HepG2 (cell line): Measurements from ENCODE around the gene GNG10. TPM values are rescaled to one million over a fixed set of nuclear protein-coding genes. Genes with fewer than 3 reads are reported as not detected.

Experiments used
- AHDC1 ChIP-seq: sonication (generic); formaldehyde crosslinking; IDR thresholded peaks from 2 replicates; pipeline ENCODE4 v1.5.1; 2020; ENCODE audit warnings: mild to moderate bottlenecking, missing genetic modification reagents, borderline replicate concordance
- ARID2 ChIP-seq: sonication (generic); formaldehyde crosslinking; IDR thresholded peaks from 2 replicates; pipeline ENCODE4 v1.8.1; 2022; ENCODE audit warnings: mild to moderate bottlenecking, missing genetic modification reagents, borderline replicate concordance
- ATF7 ChIP-seq, 2 experiments: fragments of 450-650 bp in 1 of 2; sonication (generic) in 1 of 2; formaldehyde crosslinking in 1 of 2; IDR thresholded peaks; 2 replicates each; pipeline versions ENCODE4 v1.4.0 to v1.6.1; 2016 to 2020; ENCODE audit warnings: antibody characterized with exemption in 1 of 2, mild to moderate bottlenecking in 1 of 2, missing genetic modification reagents in 1 of 2
- FOXK1 ChIP-seq: sonication (generic); formaldehyde crosslinking; IDR thresholded peaks from 2 replicates; pipeline ENCODE4 v1.4.0; 2020; ENCODE audit warnings: low read depth, missing genetic modification reagents, borderline replicate concordance
- FOXP1 ChIP-seq, 2 experiments: fragments of 450-650 bp in 1 of 2; IDR thresholded peaks; 2 replicates each; pipeline ENCODE4 v1.6.1; 2017 to 2018; ENCODE audit warnings: antibody characterized with exemption in 1 of 2
- GFI1 ChIP-seq: sonication (generic); formaldehyde crosslinking; IDR thresholded peaks from 2 replicates; pipeline ENCODE4 v1.5.0; 2020; ENCODE audit warnings: missing genetic modification reagents, mild to moderate bottlenecking, borderline replicate concordance
- HNF4A ChIP-seq: sonication (generic); formaldehyde crosslinking; IDR thresholded peaks from 2 replicates; pipeline ENCODE4 v1.4.0; 2020; ENCODE audit warnings: missing genetic modification reagents
- HOMEZ ChIP-seq: IDR thresholded peaks from 2 replicates; pipeline ENCODE4 v1.6.1; 2016; ENCODE audit warnings: low read depth
- MLX ChIP-seq: IDR thresholded peaks from 2 replicates; pipeline ENCODE4 v1.6.1; 2016
- NKX3-1 ChIP-seq: sonication (generic); formaldehyde crosslinking; IDR thresholded peaks from 2 replicates; pipeline ENCODE4 v1.5.0; 2020; ENCODE audit warnings: missing genetic modification reagents
- NR2F6 ChIP-seq, 2 experiments: IDR thresholded peaks; 2 replicates each; pipeline ENCODE4 v1.6.1; 2016; ENCODE audit warnings: antibody characterized with exemption in 1 of 2, mild to moderate bottlenecking in 1 of 2
- RXRB ChIP-seq: IDR thresholded peaks from 2 replicates; pipeline ENCODE4 v1.6.1; 2016; ENCODE audit warnings: borderline replicate concordance, missing genetic modification reagents, missing compliant biosample characterization
- THRA ChIP-seq: sonication (generic); formaldehyde crosslinking; IDR thresholded peaks from 2 replicates; pipeline ENCODE4 v1.4.0; 2020; ENCODE audit warnings: missing genetic modification reagents, borderline replicate concordance
- ZFP90 ChIP-seq: sonication (generic); formaldehyde crosslinking; IDR thresholded peaks from 2 replicates; pipeline ENCODE4 v1.8.0; 2022; ENCODE audit warnings: missing genetic modification reagents, mild to moderate bottlenecking, inconsistent platforms, borderline replicate concordance
- ZNF10 ChIP-seq: sonication (generic); formaldehyde crosslinking; IDR thresholded peaks from 2 replicates; pipeline ENCODE4 v1.4.0; 2020; ENCODE audit warnings: mild to moderate bottlenecking, low read depth, missing genetic modification reagents, borderline replicate concordance
- ZNF124 ChIP-seq: sonication (generic); formaldehyde crosslinking; IDR thresholded peaks from 2 replicates; pipeline ENCODE4 v1.4.0; 2020; ENCODE audit warnings: missing genetic modification reagents
- ZNF503 ChIP-seq: sonication (generic); formaldehyde crosslinking; IDR thresholded peaks from 2 replicates; pipeline ENCODE4 v1.4.0; 2020; ENCODE audit warnings: missing genetic modification reagents
- polyA plus RNA-seq, 8 experiments: library from polyadenylated mRNA; depleted of rRNA in 3 of 8; stranded (reverse) in 7 of 8; unstranded in 1 of 8; fragments of >200 nt; fragmentation: Illumina TruSeq in 4 of 8; extraction: Trizol in 4 of 8; gene quantifications; 2 replicates each; pipeline versions ENCODE4 v1.2.1 to v1.2.3, GENCODE V29; 2011 to 2016; ENCODE audit warnings: low read depth in 4 of 8, missing spikeins in 1 of 8, mixed read lengths in 1 of 8; ENCODE audit not compliant: insufficient read depth in 1 of 8
- total RNA-seq, 5 experiments: library from RNA; depleted of rRNA; stranded (reverse); fragments of >200 nt; fragmentation: Illumina TruSeq; extraction: Trizol; gene quantifications; 2 replicates each; pipeline ENCODE4 v1.2.3, GENCODE V29; 2016; ENCODE audit warnings: low read depth in 1 of 5

The GNG10 gene
- total and polyA plus RNA-seq, 2 of the 13 experiments (the other 11 are each of a cell fraction or from before 2014, with no cell fraction given) = 29.8 to 32.4 TPM

GRCh38 chr9:111634860-111635259 lies 26.5 kb upstream of the GNG10 start (continued):
- peak; percentile 80; the same call in 1 of the 2 replicates for TF ChIP-seq AHDC1
- TF ChIP-seq THRA (CRISPR knock-in tag) = peak; percentile 32; the same call in 1 of the 2 replicates
- TF ChIP-seq FOXK1 = 0 out of 2 replicates have a peak, but pooled peaks have one; percentile 27
- peak; percentile 47; the same call in 1 of the 2 replicates for TF ChIP-seq ZFP90
- TF ChIP-seq NR2F6 (IDR thresholded peaks at IDR 0.05) = peak; percentile 13; the same call in 1 of the 2 replicates
- TF ChIP-seq NR2F6 (CRISPR knock-in tag; IDR thresholded peaks at IDR 0.05) = peak; percentile 16; the same call in 1 of the 2 replicates
- TF ChIP-seq HOMEZ = 0 out of 2 replicates have a peak, but pooled peaks have one; percentile 22
- no peak for TF ChIP-seq ATF7 (IDR thresholded peaks at IDR 0.05)
- TF ChIP-seq ATF7 (CRISPR knock-in tag; IDR thresholded peaks at IDR 0.05) = no peak
- TF ChIP-seq NKX3-1 (CRISPR knock-in tag) = 0 out of 2 replicates have a peak, but pooled peaks have one; percentile 35
- peak; percentile 24; the same call in 1 of the 2 replicates for TF ChIP-seq RXRB (CRISPR knock-in tag)
- TF ChIP-seq MLX (CRISPR knock-in tag) = peak; percentile 61
- TF ChIP-seq HNF4A (CRISPR knock-in tag) = peak; percentile 94
- 0 out of 2 replicates have a peak, but pooled peaks have one; percentile 42 for TF ChIP-seq ZNF124 (CRISPR knock-in tag)
- 0 out of 2 replicates have a peak, but pooled peaks have one; percentile 43 for TF ChIP-seq ARID2
- TF ChIP-seq ZNF503 (CRISPR knock-in tag) = 0 out of 2 replicates have a peak, but pooled peaks have one; percentile 32
- TF ChIP-seq GFI1 (CRISPR knock-in tag) = peak; percentile 98
- no peak for TF ChIP-seq FOXP1 (IDR thresholded peaks at IDR 0.05)
- peak; percentile 33; the same call in 1 of the 2 replicates for TF ChIP-seq FOXP1 (CRISPR knock-in tag; IDR thresholded peaks at IDR 0.05)
- no peak for TF ChIP-seq ZNF10 (CRISPR knock-in tag)
